Dendritic cell treated with granulocyte-macrophage colony-stimulating factor and Interleukin-4, amounts not matched to agents 40 ng/mL and 50 ng/mL, for 4 days (primary cell): Measurements from ENCODE around the gene SEMA3E.
"Not testable (repeated sequence)": the region's sequence is repeated elsewhere in the genome, so short reads cannot be mapped to it uniquely, and the experiment has no call there.

Experiments
- H3K27ac Mint-ChIP-seq: one replicate; pipeline ENCODE4 v1.8.0; 2022; ENCODE audit warnings: mild to moderate bottlenecking, mixed read lengths
- H3K27me3 Mint-ChIP-seq: one replicate; pipeline ENCODE4 v1.8.0; 2022; ENCODE audit warnings: mild to moderate bottlenecking, mixed read lengths
- H3K36me3 Mint-ChIP-seq: one replicate; pipeline ENCODE4 v1.8.0; 2022; ENCODE audit warnings: low read depth, mixed read lengths
- H3K4me1 Mint-ChIP-seq: one replicate; pipeline ENCODE4 v1.8.0; 2022; ENCODE audit warnings: low read depth, mixed read lengths
- H3K4me3 Mint-ChIP-seq: one replicate; pipeline ENCODE4 v1.8.0; 2022; ENCODE audit warnings: mild to moderate bottlenecking, moderate library complexity, mixed read lengths
- H3K9me3 Mint-ChIP-seq: one replicate; pipeline ENCODE4 v1.8.0; 2022; ENCODE audit warnings: mixed read lengths
- intact Hi-C: fragments of 100-400 bp; cut with micrococcal nuclease; formaldehyde crosslinking; loops from one replicate; pipeline ENCODE4 v1.15.0; 2022

The SEMA3E gene

DNA sequence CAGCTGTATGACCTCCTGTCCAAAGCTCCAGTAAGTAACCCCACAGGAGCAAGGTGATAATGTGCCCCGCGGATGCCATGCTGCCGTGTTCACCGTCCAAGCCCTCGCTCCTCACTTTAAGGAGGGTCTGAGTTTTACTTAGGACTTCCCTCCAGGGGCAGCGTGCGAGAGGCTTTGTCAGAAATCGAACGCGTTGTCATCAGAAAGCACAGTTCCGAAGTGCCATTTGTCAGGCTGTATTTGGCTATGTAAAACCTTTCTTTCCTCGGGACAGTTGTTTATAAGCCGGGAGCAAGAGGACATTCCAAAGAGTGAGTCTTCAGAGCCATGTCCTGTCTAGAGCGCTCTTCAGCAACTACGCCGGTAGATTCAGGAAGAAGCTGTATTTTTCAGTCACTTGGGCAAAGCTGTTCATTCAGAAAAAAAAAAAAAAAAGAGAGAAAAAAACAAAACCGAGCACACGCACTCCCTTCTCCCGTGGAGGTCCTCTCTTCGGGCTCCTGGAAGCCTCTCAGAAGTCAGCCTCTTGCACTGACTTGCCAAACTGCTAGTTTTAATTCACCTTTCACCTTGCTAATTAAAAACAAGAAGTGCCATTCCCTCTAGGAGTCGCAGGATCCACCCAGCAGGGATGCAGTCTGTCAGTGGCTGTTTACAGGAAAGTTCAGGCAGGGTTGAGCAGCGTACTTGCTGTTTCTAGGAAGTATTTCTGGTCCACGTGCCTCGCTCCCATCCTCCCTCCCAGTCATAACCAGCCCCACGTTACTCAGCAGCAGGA, at the start of gene SEMA3E:
TSS of gene SEMA3E (minus strand) at position 676 of the 778 bp plus-strand sequence.
- Mint-ChIP-seq H3K9me3 (no peaks in the 10 kb centered on the region), H3K4me1 (no peaks in the 10 kb centered on the region), H3K4me3 (no peak within 1 kb of the TSS), H3K27me3 (peaks cover 14% of the 10 kb centered on the region), H3K27ac (no peak within 1 kb of the TSS), H3K36me3 (no peaks in the 10 kb centered on the region)
- intact Hi-C loops: no loop called here

DNA sequence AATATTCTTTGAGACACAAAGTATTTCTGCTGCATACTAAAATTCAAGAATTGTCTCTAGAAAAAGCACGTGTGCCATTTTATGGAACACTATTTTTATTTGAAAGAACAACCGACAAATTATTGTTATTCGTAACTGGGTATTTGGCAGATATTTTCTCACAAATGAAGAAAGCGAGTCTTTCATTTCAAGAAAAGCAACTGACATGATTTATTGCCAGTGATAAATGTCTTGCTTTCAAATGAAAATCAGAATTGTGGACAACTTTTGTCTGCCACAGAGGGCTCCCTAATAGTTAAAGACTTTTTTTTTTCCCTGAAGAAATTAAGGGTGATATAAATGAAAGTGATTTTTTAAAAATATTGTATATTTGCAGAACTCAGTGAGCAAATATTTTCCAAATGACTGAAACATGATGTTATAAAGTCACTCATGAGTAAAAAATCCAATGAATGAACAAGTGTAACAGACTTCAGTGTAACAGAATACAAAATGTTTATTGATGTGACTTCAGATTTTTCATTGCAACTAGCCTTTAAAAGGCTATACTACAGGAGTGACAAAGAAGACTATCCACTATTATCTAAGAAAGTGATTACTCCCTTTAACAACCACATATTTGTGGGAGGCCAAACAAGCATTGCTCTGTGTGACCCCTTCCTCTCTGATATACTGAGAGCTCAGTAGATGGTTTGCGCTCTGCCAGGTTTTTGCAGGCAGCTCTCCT, 49.0 kb upstream of the SEMA3E start:
- H3K9me3 Mint-ChIP-seq: peaks cover 20% of the 10 kb centered on the region
- H3K36me3 Mint-ChIP-seq: no peaks in the 10 kb centered on the region
- H3K27me3 Mint-ChIP-seq: no peaks in the 10 kb centered on the region
- intact Hi-C loops: no loop called here
- H3K4me3 Mint-ChIP-seq: no peak overlapping the region
- no peak overlapping the region for H3K27ac Mint-ChIP-seq
- H3K4me1 Mint-ChIP-seq: no peaks in the 10 kb centered on the region

DNA sequence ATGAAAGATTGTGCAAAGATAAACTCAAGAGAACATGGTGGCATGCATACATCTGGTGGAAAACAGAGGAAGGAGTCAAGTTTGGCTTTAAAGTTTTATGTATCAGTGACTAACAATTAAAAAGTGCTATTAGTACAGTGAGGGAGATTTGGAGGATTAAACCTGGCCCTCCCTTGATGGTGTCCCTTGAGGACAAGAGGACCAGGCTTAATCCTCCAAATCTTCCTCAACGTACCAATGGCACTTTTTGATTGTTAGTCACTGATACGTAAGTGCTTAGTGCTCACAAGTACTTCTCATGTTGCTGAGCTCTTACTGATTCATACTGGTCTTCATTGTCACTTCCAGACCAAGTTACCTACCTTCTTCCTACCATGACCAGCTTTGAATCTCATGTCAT, 47.2 kb upstream of the SEMA3E start:
- Mint-ChIP-seq H3K4me3 (no peak overlapping the region), H3K9me3 (peaks cover 20% of the 10 kb centered on the region), H3K27ac (no peak overlapping the region), H3K27me3 (no peaks in the 10 kb centered on the region), H3K36me3 (no peaks in the 10 kb centered on the region), H3K4me1 (no peaks in the 10 kb centered on the region)
- intact Hi-C loops: no loop called here

DNA sequence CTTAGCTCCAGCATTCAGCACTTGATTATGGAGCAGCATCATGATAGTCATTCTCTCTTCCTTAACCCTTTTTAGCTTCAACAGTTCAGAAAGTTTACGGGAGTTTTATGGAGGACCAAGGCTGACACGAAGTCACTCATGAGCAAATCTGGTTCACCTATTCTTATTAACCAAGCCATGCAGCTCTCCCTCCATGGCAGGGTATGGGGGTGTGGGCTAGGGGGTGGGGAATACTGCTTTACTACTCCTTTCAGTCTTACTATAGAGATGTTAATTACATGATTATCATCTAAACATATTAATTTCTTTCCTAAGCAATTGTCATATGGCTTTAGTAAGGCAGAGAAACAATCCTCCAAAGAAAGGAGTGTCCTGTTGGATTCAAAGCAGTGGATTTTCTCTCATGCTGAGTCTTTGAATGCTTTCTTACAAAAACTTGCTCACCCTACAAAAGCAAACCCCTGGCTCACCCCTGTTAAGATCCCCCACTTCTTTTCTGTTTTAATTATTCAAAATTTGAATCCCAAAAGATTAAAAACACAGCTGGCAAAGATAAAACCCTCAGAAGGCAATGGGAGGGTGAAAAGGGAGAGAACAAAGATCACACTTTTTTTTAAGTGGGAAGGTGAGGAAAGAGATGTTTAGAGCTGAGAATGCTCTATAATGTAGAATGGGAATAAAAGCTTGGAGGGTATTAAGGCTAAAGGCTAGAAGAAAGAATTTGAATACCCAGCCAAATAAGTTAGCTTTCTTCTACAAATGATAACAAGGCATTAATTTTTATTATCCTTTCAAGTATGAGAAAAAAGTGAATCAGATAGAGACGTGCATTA, 46.4 kb upstream of the SEMA3E start:
- no peak overlapping the region for H3K27ac Mint-ChIP-seq
- intact Hi-C loops: no loop called here
- no peaks in the 10 kb centered on the region for H3K36me3 Mint-ChIP-seq
- H3K27me3 Mint-ChIP-seq: no peaks in the 10 kb centered on the region
- H3K4me1 Mint-ChIP-seq: no peaks in the 10 kb centered on the region
- H3K4me3 Mint-ChIP-seq: no peak overlapping the region
- peaks cover 20% of the 10 kb centered on the region for H3K9me3 Mint-ChIP-seq

DNA sequence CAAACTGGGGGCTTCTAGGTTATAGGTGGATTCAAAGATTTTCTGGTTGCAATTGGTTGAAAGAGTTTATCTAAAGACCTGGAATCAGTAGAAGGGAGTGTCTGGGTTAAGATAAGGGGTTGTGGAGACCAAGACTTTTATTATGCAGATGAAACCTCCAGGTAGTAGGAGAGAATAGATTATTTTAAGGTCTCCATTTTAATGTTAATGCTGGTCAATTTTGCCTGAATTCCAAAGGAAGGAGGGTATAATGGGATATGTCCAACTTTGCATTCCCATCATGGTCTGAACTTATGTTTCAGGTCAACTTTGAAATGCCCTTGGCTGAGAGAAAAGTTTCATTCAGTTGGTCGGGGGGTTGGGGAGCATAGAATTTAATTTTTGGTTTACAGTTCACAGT, 44.3 kb upstream of the SEMA3E start:
- Mint-ChIP-seq H3K27me3 (no peaks in the 10 kb centered on the region), H3K36me3 (no peaks in the 10 kb centered on the region), H3K4me3 (no peak overlapping the region), H3K4me1 (no peaks in the 10 kb centered on the region), H3K27ac (no peak overlapping the region), H3K9me3 (peaks cover 11% of the 10 kb centered on the region)
- intact Hi-C loops: no loop called here

DNA sequence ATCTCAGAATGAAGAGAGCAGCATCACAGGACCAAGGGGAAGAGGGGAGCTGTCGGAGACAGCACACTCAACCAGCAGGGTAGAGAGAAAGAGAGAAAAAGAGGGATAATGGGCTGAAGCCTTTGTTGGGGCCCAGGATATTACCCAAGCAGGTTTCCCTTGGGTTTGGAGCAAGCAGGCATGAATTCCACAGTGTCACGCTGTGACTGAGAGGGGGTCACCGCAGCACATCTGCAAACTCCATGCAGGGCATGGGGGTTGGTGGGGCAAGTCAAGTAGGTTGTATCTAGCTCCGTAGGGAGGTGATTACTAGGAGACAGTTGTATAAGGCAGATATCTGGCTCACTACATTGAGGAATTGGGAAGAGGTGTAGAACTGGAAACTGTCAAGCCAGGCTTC, 42.2 kb upstream of the SEMA3E start:
- Mint-ChIP-seq H3K4me1 (no peaks in the 10 kb centered on the region), H3K27me3 (no peaks in the 10 kb centered on the region), H3K36me3 (no peaks in the 10 kb centered on the region), H3K27ac (no peak overlapping the region), H3K9me3 (no peaks in the 10 kb centered on the region), H3K4me3 (no peak overlapping the region)
- intact Hi-C loops: no loop called here

DNA sequence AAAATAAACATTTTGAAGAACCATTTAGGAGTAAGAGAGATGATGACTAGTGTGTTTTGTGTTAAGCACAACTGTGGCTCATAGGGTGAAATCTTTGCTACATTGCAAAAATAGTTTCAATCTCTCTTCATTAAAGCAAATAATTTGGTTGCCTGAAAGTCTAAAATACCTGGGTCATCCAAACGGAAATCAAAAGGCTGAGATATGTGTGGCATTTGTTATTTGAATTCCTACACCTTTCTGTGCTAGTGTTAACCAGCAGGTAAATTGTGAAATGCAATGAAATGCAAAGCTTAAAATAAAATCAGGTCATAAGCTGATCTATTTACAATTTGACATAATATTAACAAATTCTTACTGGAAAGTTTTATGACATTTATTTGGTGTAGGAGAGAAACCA, 40.9 kb upstream of the SEMA3E start:
- no peak overlapping the region for H3K4me3 Mint-ChIP-seq
- H3K36me3 Mint-ChIP-seq: no peaks in the 10 kb centered on the region
- no peak overlapping the region for H3K27ac Mint-ChIP-seq
- no peaks in the 10 kb centered on the region for H3K9me3 Mint-ChIP-seq
- intact Hi-C loops: no loop called here
- H3K27me3 Mint-ChIP-seq: no peaks in the 10 kb centered on the region
- H3K4me1 Mint-ChIP-seq: no peaks in the 10 kb centered on the region

DNA sequence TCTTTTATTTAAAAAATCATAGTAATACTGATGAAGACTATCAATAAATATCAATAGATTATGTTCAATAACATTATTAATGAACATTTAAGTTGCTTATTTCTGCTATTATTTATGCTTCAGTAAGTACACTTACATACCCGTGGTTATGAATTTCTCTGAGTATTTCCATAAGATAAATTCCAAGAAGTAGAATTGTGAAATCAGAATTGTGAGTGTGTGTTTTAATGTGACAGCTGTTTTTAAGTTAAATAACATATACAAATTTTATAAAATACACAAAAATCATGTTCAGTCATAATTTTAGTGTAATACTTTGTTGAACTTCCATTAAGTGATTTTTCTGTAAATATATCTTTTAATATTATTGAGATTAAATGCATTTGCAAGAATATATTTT, 37.5 kb upstream of the SEMA3E start:
- Mint-ChIP-seq H3K27ac (no peak overlapping the region), H3K27me3 (no peaks in the 10 kb centered on the region), H3K9me3 (no peaks in the 10 kb centered on the region), H3K4me3 (no peak overlapping the region), H3K4me1 (no peaks in the 10 kb centered on the region), H3K36me3 (no peaks in the 10 kb centered on the region)
- intact Hi-C loops: no loop called here

DNA sequence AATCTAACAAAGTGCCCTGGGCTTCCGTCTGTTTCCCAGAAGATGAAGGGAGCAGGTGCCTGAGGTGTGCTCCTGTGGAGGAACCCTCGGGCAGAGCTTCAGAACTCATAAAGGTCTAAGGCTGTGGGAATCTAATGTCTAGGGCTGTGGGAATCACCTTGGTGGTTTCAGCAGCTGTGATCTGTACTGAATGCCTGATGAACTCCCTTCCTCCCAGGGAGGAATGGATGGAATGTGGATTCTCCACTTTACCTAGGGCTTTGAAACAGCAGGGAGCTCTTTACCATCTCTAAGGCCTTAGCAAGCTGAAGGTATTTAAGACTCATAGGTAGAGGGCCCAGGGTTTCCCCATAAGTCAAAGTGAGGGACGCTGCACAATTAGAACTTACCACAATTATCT, 36.0 kb upstream of the SEMA3E start:
- Mint-ChIP-seq H3K4me1 (no peaks in the 10 kb centered on the region), H3K4me3 (no peak overlapping the region), H3K27ac (no peak overlapping the region), H3K36me3 (no peaks in the 10 kb centered on the region), H3K27me3 (no peaks in the 10 kb centered on the region), H3K9me3 (no peaks in the 10 kb centered on the region)
- intact Hi-C loops: no loop called here

DNA sequence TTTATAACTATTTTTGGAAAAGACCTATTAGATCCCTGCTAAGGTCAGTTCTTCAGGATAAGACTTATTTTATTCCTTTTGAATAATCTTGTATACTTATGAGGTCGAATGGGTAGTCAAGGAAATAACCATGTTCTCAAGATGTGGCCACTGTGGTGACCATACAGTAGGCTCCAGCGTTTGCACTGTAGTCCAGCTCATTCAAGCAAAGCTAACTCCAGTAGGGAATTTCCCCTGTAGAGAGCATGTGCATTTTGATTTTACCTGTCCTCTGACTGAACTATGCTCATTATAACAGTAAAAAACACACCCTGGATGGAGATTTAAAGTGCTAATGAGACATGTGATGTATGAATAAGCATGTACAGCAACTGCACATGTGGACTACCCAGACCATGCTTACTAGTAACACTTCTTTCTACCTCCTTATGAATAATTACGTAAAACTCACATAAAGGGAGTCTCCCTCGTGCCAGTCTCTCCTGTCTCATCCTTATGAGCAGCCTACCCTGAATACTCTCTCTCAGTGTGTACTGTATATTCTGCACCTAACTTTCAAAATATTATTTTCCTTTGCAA, 32.4 kb upstream of the SEMA3E start:
- H3K4me3 Mint-ChIP-seq: no peak overlapping the region
- no peaks in the 10 kb centered on the region for H3K4me1 Mint-ChIP-seq
- H3K36me3 Mint-ChIP-seq: no peaks in the 10 kb centered on the region
- H3K9me3 Mint-ChIP-seq: no peaks in the 10 kb centered on the region
- H3K27ac Mint-ChIP-seq: no peak overlapping the region
- intact Hi-C loops: no loop called here
- H3K27me3 Mint-ChIP-seq: no peaks in the 10 kb centered on the region

DNA sequence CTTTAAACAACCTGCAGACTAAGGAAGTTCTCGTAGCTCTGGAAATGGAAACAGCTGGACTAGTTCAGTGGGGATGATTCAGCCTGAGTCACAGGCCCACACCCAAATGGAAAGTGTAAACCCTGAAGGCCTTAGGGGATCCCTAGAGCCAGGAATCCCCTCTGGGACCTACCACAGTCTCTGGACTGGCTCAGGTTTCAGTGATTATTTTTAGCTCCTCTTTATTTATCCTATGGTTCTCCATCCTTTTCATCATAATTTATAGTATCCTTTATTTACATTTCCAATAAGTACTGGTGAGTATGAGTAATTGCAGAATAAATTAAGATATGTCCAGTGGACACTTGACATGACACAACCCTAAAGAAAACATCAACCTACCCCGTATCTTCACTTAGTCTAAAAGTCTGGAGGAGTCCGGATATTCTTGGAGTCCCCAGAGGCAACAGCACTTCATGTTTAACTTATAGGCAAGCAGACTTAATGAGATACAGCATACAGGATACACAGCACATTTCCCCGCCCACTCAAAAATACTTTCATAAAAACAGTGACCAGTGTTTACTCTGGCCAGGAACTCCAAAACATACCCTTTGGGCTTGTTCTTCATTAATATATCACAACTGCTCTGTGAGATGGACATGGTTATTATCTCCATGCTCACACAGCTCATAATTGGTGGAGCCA, 28.4 kb upstream of the SEMA3E start:
- intact Hi-C loops: no loop called here
- Mint-ChIP-seq H3K9me3 (peaks cover 14% of the 10 kb centered on the region), H3K4me3 (no peak overlapping the region), H3K27ac (no peak overlapping the region), H3K4me1 (no peaks in the 10 kb centered on the region), H3K27me3 (no peaks in the 10 kb centered on the region), H3K36me3 (no peaks in the 10 kb centered on the region)

DNA sequence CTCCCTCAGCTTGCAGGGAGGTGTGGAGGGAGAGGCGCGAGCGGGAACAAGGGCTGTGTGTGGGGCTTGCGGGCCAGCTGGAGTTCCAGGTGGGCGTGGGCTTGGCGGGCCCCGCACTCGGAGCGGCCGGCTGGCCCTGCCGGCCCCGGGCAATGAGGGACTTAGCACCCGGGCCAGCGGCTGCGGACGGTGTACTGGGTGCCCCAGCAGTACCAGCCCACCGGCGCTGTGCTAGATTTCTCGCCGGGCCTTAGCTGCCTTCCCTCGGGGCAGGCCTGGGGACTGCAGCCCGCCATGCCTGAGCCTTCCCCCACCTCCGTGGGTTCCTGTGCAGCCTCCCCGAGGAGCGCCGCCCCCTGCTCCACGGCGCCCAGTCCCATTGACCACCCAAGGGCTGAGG, 24.4 kb upstream of the SEMA3E start:
- H3K4me1 Mint-ChIP-seq, H3K27ac Mint-ChIP-seq, H3K27me3 Mint-ChIP-seq, H3K4me3 Mint-ChIP-seq, intact Hi-C loops, H3K36me3 Mint-ChIP-seq: not testable (repeated sequence)
- H3K9me3 Mint-ChIP-seq: peaks cover 14% of the 10 kb centered on the region

DNA sequence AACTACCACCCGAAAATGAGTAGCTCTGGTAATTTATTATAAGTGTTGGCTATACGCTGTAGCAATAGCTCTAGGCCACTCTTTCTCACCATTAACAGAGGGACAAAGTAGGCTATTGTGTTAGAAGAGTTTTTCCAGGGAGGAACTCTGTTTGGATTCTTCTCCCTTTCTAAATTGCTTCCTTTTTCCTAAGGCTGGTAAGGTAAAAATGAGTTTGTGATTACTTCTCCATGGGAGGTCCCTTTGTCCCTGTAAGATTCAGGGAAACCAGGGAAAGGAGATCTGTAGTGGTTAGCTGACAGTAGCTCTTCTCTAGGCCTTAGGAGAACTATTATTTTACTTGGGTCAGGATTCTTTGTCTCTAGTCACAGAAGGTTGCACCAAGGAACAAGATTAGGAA, 23.2 kb upstream of the SEMA3E start:
- intact Hi-C loops: no loop called here
- Mint-ChIP-seq H3K4me1 (no peaks in the 10 kb centered on the region), H3K36me3 (no peaks in the 10 kb centered on the region), H3K9me3 (peaks cover 14% of the 10 kb centered on the region), H3K4me3 (no peak overlapping the region), H3K27me3 (no peaks in the 10 kb centered on the region), H3K27ac (no peak overlapping the region)
